Mesothelial cell of epicardium (in vitro differentiated cells): ENCODE results near the gene PNMA8B. TPM values are rescaled to one million over a fixed set of nuclear protein-coding genes. Genes with fewer than 3 reads are reported as not detected.

ENCODE experiments used
- DNase-seq, 2 experiments: peaks; one replicate each; pipeline ENCODE4 v3.0.0; 2021; ENCODE audit warnings: low spot score in 2 of 2; ENCODE audit not compliant: unreplicated experiment in 2 of 2
- H3K27ac Mint-ChIP-seq: 2 replicates; pipeline ENCODE4 v1.8.0; 2021; ENCODE audit warnings: mixed read lengths
- H3K27me3 Mint-ChIP-seq: 2 replicates; pipeline ENCODE4 v1.8.0; 2021; ENCODE audit warnings: low read depth, mixed read lengths
- H3K36me3 Mint-ChIP-seq: 2 replicates; pipeline ENCODE4 v1.8.0; 2021; ENCODE audit warnings: mixed read lengths
- H3K4me1 Mint-ChIP-seq: 2 replicates; pipeline ENCODE4 v1.8.0; 2021; ENCODE audit warnings: mixed read lengths
- H3K4me3 Mint-ChIP-seq: 2 replicates; pipeline ENCODE4 v1.8.0; 2021; ENCODE audit warnings: mild to moderate bottlenecking, moderate library complexity, mixed read lengths
- H3K9me3 Mint-ChIP-seq: 2 replicates; pipeline ENCODE4 v1.8.0; 2021; ENCODE audit warnings: mixed read lengths
- total RNA-seq: library from RNA; stranded (reverse); gene quantifications from 3 replicates; pipeline ENCODE4 v1.2.1, GENCODE V29; 2021
- TF ChIP-seq, protein P1 (sequence below): fragments of 200-600 bp; sonication (generic); IDR thresholded peaks from one replicate; pipeline ENCODE4 v1.5.0; 2021; ENCODE audit warnings: antibody characterized with exemption; ENCODE audit not compliant: unreplicated experiment

The PNMA8B gene
- total RNA-seq, 1 donor from 2014 or later: 3.2 TPM

DNA sequence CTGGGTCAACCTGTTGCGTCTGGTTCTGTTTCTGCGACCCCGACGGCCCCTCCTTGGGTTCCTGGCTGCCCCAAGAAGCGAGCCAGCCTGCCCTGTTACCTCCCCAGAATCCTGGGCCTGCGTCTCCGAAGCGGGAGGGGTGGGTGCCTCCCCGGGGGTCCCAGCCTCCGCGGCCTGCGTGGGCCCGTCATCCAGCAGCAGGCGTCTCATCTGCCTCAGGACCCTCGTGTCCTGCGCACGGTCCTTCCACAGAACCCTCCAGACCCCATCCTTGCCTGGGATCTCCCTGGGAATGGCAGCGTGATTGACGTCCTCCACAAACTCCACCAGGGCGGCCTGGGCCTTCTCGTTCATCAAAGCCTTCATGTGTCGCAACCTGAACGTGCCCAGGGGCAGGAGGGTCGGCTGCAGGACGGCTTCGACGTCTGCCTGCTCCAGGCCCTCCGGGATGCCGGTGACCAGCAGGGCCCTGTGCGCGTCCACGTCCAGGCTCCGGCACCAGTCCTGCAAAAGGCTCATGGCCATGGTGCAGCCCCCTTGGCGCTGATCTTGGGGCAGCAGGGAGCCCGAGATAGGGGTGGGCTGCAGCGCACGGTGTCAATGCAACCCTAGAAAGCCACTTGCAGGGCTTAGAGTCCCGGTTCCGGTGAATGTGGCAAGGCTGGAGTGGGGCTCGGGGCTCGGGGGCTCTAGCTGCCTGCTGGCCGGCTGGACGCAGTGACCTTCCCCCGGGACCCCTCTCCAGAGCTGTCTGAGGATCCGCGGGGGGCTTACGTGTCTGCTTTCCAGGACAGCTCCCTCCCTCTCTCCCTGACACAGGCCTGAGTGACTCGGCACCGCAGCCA lies 504 bp downstream of the PNMA8B start:
- Mint-ChIP-seq H3K4me3 (peak overlapping the region; percentile 55), H3K4me1 (peaks cover 12% of the 10 kb centered on the region), H3K27me3 (peaks cover 37% of the 10 kb centered on the region), H3K9me3 (no peaks in the 10 kb centered on the region), H3K27ac (no peak overlapping the region), H3K36me3 (peaks cover 3% of the 10 kb centered on the region)
- no peak for DNase-seq
- TF ChIP-seq, protein P1, sequence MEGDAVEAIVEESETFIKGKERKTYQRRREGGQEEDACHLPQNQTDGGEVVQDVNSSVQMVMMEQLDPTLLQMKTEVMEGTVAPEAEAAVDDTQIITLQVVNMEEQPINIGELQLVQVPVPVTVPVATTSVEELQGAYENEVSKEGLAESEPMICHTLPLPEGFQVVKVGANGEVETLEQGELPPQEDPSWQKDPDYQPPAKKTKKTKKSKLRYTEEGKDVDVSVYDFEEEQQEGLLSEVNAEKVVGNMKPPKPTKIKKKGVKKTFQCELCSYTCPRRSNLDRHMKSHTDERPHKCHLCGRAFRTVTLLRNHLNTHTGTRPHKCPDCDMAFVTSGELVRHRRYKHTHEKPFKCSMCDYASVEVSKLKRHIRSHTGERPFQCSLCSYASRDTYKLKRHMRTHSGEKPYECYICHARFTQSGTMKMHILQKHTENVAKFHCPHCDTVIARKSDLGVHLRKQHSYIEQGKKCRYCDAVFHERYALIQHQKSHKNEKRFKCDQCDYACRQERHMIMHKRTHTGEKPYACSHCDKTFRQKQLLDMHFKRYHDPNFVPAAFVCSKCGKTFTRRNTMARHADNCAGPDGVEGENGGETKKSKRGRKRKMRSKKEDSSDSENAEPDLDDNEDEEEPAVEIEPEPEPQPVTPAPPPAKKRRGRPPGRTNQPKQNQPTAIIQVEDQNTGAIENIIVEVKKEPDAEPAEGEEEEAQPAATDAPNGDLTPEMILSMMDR: no peak

DNA sequence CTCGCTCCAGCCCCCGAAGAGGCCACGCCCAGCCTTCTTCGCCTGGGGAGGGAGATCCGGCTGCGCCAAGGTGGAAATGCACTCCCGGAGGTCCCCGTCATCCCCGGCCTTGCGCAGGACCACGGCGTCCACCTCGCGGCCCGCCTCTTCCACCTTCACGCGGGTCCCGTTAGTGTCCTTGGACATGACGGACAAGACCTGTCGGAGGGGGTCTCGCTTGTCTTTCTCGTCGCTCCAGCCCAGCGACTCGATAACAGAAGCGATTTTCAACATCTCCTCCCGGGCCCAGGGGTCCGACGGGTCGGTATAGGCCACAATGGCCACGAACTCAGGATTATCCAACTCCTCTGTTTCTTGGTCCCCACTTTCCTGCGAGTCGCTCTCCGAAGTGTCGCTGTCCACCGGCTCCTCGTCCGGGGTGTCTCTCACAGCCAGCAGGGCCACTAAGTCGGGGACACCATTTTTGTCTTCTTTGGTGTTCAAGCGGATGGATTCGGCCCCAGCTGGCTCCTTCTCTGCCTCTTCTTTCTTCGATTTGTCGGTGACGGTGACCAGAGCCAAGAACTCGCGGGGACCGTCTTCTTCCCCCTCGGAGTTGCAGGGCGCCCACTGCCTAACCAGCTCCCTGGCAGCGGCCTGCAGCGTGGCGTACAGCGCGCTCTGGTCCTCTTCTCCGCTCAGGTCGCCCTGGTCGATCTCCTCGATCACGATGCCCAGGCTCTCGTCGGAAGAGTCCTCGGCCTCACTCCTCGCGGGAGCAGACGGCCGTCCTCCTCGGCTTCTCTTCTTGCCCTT lies 1.3 kb downstream of the PNMA8B start:
- H3K4me1 Mint-ChIP-seq: peaks cover 16% of the 10 kb centered on the region
- peaks cover 44% of the 10 kb centered on the region for H3K27me3 Mint-ChIP-seq
- no peak overlapping the region for H3K27ac Mint-ChIP-seq
- no peaks in the 10 kb centered on the region for H3K9me3 Mint-ChIP-seq
- DNase-seq: no peak
- TF ChIP-seq, protein P1: no peak
- no peak overlapping the region for H3K4me3 Mint-ChIP-seq
- H3K36me3 Mint-ChIP-seq: peaks cover 3% of the 10 kb centered on the region

- Mint-ChIP-seq H3K27ac (no peak overlapping the region), H3K27me3 (peaks cover 52% of the 10 kb centered on the region), H3K36me3 (peaks cover 3% of the 10 kb centered on the region), H3K4me3 (peak overlapping the region; percentile 51), H3K9me3 (no peaks in the 10 kb centered on the region), H3K4me1 (peaks cover 18% of the 10 kb centered on the region)
- TF ChIP-seq, protein P1: no peak
- DNase-seq: peak; percentile 25 to 57
These were observed 2.2 kb downstream of the PNMA8B start for GRCh38 chr19:46493236-46494145.

- TF ChIP-seq, protein P1: no peak
- H3K27ac Mint-ChIP-seq: no peak overlapping the region
- peak overlapping the region; percentile 51 for H3K4me3 Mint-ChIP-seq
- no peaks in the 10 kb centered on the region for H3K9me3 Mint-ChIP-seq
- no peak for DNase-seq
- peaks cover 57% of the 10 kb centered on the region for H3K27me3 Mint-ChIP-seq
- H3K4me1 Mint-ChIP-seq: peaks cover 19% of the 10 kb centered on the region
- H3K36me3 Mint-ChIP-seq: peaks cover 3% of the 10 kb centered on the region
These were observed 2.8 kb downstream of the PNMA8B start for GRCh38 chr19:46492841-46493235.

- TF ChIP-seq, protein P1: no peak
- H3K36me3 Mint-ChIP-seq: peaks cover 3% of the 10 kb centered on the region
- peaks cover 25% of the 10 kb centered on the region for H3K4me1 Mint-ChIP-seq
- H3K9me3 Mint-ChIP-seq: no peaks in the 10 kb centered on the region
- no peak overlapping the region for H3K27ac Mint-ChIP-seq
- H3K27me3 Mint-ChIP-seq: peaks cover 61% of the 10 kb centered on the region
- no peak for DNase-seq
- H3K4me3 Mint-ChIP-seq: no peak overlapping the region
These were observed 3.5 kb downstream of the PNMA8B start for GRCh38 chr19:46491975-46492682.
